CD14-positive monocyte (primary cell): ENCODE results near the gene RTP1. TPM values are rescaled to one million over a fixed set of nuclear protein-coding genes. Genes with fewer than 3 reads are reported as not detected.
A peak's percentile ranks its signal among the peaks of the same experiment; 100 is the strongest.

Experiments used
- DNase-seq, 3 donors: peaks; one replicate each; pipeline ENCODE4 v3.0.0-alpha.2; 2011 to 2022
- H2AFZ ChIP-seq: 2 replicates; pipeline ENCODE4 v1.6.0; 2012; ENCODE audit warnings: mild to moderate bottlenecking, low read depth, low read length, inconsistent platforms; ENCODE audit not compliant: insufficient read depth, poor library complexity, severe bottlenecking
- H3K27ac ChIP-seq, 2 donors: 1 replicate in 1 of 2; 2 replicates in 1 of 2; pipeline ENCODE4 v1.5.1; 2012 to 2013; ENCODE audit warnings: low read length in 2 of 2, control low read depth in 1 of 2, inconsistent platforms in 1 of 2, low read depth in 1 of 2, mild to moderate bottlenecking in 1 of 2
- H3K27me3 ChIP-seq, 2 donors: one replicate each; pipeline versions ENCODE4 v1.6.0 to v1.6.1; 2011 to 2013; ENCODE audit warnings: low read length in 2 of 2; ENCODE audit not compliant: control insufficient read depth in 2 of 2, insufficient read depth in 2 of 2
- H3K36me3 ChIP-seq, 2 donors: replicated peaks in 1 of 2; 1 replicate in 1 of 2; 2 replicates in 1 of 2; pipeline versions ENCODE4 v1.5.1 to v1.6.1; 2012 to 2013; ENCODE audit warnings: low read length in 2 of 2, control low read depth in 1 of 2, inconsistent platforms in 1 of 2, mild to moderate bottlenecking in 1 of 2; ENCODE audit not compliant: insufficient read depth in 2 of 2, control insufficient read depth in 1 of 2
- H3K4me1 ChIP-seq, 2 donors: 1 replicate in 1 of 2; 2 replicates in 1 of 2; pipeline versions ENCODE4 v1.5.1 to v1.6.1; 2012 to 2013; ENCODE audit warnings: low read length in 2 of 2, control low read depth in 1 of 2, inconsistent platforms in 1 of 2, mild to moderate bottlenecking in 1 of 2, moderate library complexity in 1 of 2; ENCODE audit not compliant: insufficient read depth in 2 of 2, control insufficient read depth in 1 of 2
- H3K4me2 ChIP-seq: replicated peaks from 2 replicates; pipeline ENCODE3; 2012; ENCODE audit warnings: low read length, moderate library complexity, mild to moderate bottlenecking; ENCODE audit not compliant: poor library complexity, severe bottlenecking; ENCODE audit errors: extremely low read depth
- H3K4me3 ChIP-seq, 3 experiments: fragments of 200-600 bp in 1 of 3; sonication (generic) in 1 of 3; replicated peaks in 1 of 3; 1 replicate in 2 of 3; 2 replicates in 1 of 3; pipeline ENCODE4 v1.5.1; 2011 to 2013; ENCODE audit warnings: low read length in 3 of 3, mild to moderate bottlenecking in 3 of 3, control low read depth in 2 of 3, low read depth in 2 of 3, inconsistent platforms in 1 of 3, moderate library complexity in 1 of 3
- H3K79me2 ChIP-seq: 2 replicates; pipeline ENCODE4 v1.6.0; 2012; ENCODE audit warnings: mild to moderate bottlenecking, control low read depth, inconsistent platforms, low read length, moderate library complexity; ENCODE audit not compliant: insufficient read depth
- H3K9ac ChIP-seq: 2 replicates; pipeline ENCODE4 v1.6.0; 2017; ENCODE audit warnings: low read length, mild to moderate bottlenecking; ENCODE audit not compliant: insufficient read depth, poor library complexity, severe bottlenecking
- H3K9me3 ChIP-seq, 2 donors: replicated peaks in 1 of 2; 1 replicate in 1 of 2; 2 replicates in 1 of 2; pipeline versions ENCODE4 v1.5.1 to v1.6.1; 2012 to 2013; ENCODE audit warnings: low read length in 2 of 2, control low read depth in 1 of 2; ENCODE audit not compliant: control insufficient read depth in 1 of 2, insufficient read depth in 1 of 2
- H4K20me1 ChIP-seq: 2 replicates; pipeline ENCODE4 v1.6.0; 2012; ENCODE audit warnings: mild to moderate bottlenecking, low read length, control low read depth, moderate library complexity; ENCODE audit not compliant: insufficient read depth
- H3K27ac Mint-ChIP-seq, 7 donors: one replicate each; pipeline ENCODE4 v1.8.0; 2020; ENCODE audit warnings: mild to moderate bottlenecking in 7 of 7, mixed read lengths in 7 of 7, moderate library complexity in 6 of 7, inconsistent platforms in 2 of 7
- H3K27me3 Mint-ChIP-seq, 3 donors: one replicate each; pipeline ENCODE4 v1.8.0; 2021 to 2022; ENCODE audit warnings: low read depth in 3 of 3, mild to moderate bottlenecking in 3 of 3, mixed read lengths in 3 of 3, moderate library complexity in 3 of 3, inconsistent platforms in 1 of 3
- H3K36me3 Mint-ChIP-seq, 2 donors: one replicate each; pipeline ENCODE4 v1.8.0; 2020; ENCODE audit warnings: mixed read lengths in 2 of 2, inconsistent platforms in 1 of 2, mild to moderate bottlenecking in 1 of 2
- H3K4me1 Mint-ChIP-seq: one replicate; pipeline ENCODE4 v1.8.0; 2020; ENCODE audit warnings: mild to moderate bottlenecking, mixed read lengths
- H3K4me3 Mint-ChIP-seq, 2 donors: one replicate each; pipeline ENCODE4 v1.8.0; 2020; ENCODE audit warnings: mild to moderate bottlenecking in 2 of 2, mixed read lengths in 2 of 2, moderate library complexity in 1 of 2
- H3K9me3 Mint-ChIP-seq, 7 donors: one replicate each; pipeline ENCODE4 v1.8.0; 2020 to 2022; ENCODE audit warnings: mixed read lengths in 7 of 7, mild to moderate bottlenecking in 6 of 7, moderate library complexity in 6 of 7, inconsistent platforms in 2 of 7
- CTCF ChIP-seq: fragments of 200-600 bp; IDR thresholded peaks from one replicate; pipeline ENCODE4 v1.8.0; 2022; ENCODE audit warnings: antibody characterized with exemption, mild to moderate bottlenecking
- WGBS: methylation state at CpG from one replicate; pipeline ENCODE4 v1.1.5; 2013; ENCODE audit warnings: missing lambda C conversion rate; ENCODE audit not compliant: insufficient coverage; 5-methylcytosine and 5-hydroxymethylcytosine counted together
- intact Hi-C, 2 donors: fragments of 100-400 bp; cut with micrococcal nuclease; formaldehyde crosslinking; loops; one replicate each; pipeline versions ENCODE4 v1.15.0 to v1.15.1; 2023
- polyA plus RNA-seq, 3 donors: library from polyadenylated mRNA; depleted of rRNA in 1 of 3; unstranded in 2 of 3; stranded (reverse) in 1 of 3; fragments of 300-500 nt in 2 of 3; fragments of >200 nt in 1 of 3; fragmentation: Illumina TruSeq in 2 of 3; gene quantifications; 1 replicate in 2 of 3; 2 replicates in 1 of 3; pipeline ENCODE4 v1.2.3, GENCODE V29; 2012 to 2021

The RTP1 gene
- polyA plus RNA-seq, 3 donors: not detected

- Histone ChIP-seq H3K4me2 (no peak overlapping the region), H3K27ac (no peak overlapping the region), H3K4me3 (no peak overlapping the region), H3K4me1 (no peaks in the 10 kb centered on the region), H3K9ac (no peak overlapping the region), H3K9me3 (no peaks in the 10 kb centered on the region), H2AFZ (no peak overlapping the region), H3K79me2 (no peaks in the 10 kb centered on the region), H4K20me1 (no peaks in the 10 kb centered on the region), H3K27me3 (no peaks in the 10 kb centered on the region), H3K36me3 (no peaks in the 10 kb centered on the region)
- 94% methylated on average over 2 of the region's 2 CpGs for WGBS
- no peak for DNase-seq
- H3K27me3 Mint-ChIP-seq: peaks cover 0 to 4% (median 3%) of the 10 kb centered on the region in 3 donors
- H3K36me3 Mint-ChIP-seq: no peaks in the 10 kb centered on the region
- H3K4me1 Mint-ChIP-seq: peaks cover 2% of the 10 kb centered on the region
- H3K27ac Mint-ChIP-seq: peak overlapping the region in 1 of 7 donors; percentile 41
- no peak overlapping the region for H3K4me3 Mint-ChIP-seq
- no peak for TF ChIP-seq CTCF
- intact Hi-C loops: no loop called here
- H3K9me3 Mint-ChIP-seq: peaks cover 0 to 3% (median 0%) of the 10 kb centered on the region in 7 donors
Observed at GRCh38 chr3:187172929-187173328, 24.4 kb upstream of the RTP1 start.

GRCh38 chr3:187181454-187182170 is 15.7 kb upstream of the RTP1 start:
- intact Hi-C loops: no loop called here
- H3K36me3 ChIP-seq: no peaks in the 10 kb centered on the region
- WGBS: no CpG with 5 or more reads among the region's 7 CpGs
- Mint-ChIP-seq H3K4me1 (peaks cover 2% of the 10 kb centered on the region), H3K36me3 (no peaks in the 10 kb centered on the region), H3K9me3 (peaks cover 0 to 5% (median 0%) of the 10 kb centered on the region in 7 donors), H3K27ac (no peak overlapping the region), H3K27me3 (peaks cover 5 to 10% (median 7%) of the 10 kb centered on the region in 3 donors), H3K4me3 (no peak overlapping the region)
- TF ChIP-seq CTCF: no peak
- H3K4me3 ChIP-seq: no peak overlapping the region
- no peak overlapping the region for H3K4me2 ChIP-seq
- H3K27ac ChIP-seq: no peak overlapping the region
- H3K9ac ChIP-seq: no peak overlapping the region
- no peak overlapping the region for H2AFZ ChIP-seq
- no peaks in the 10 kb centered on the region for H3K4me1 ChIP-seq
- H3K9me3 ChIP-seq: no peaks in the 10 kb centered on the region
- no peak for DNase-seq
- H3K27me3 ChIP-seq: peaks cover 0 to 4% of the 10 kb centered on the region in 2 donors
- H4K20me1 ChIP-seq: no peaks in the 10 kb centered on the region
- no peaks in the 10 kb centered on the region for H3K79me2 ChIP-seq
